HG03196 (cell line): Measurements from ENCODE around the gene LILRB1.
"Not testable (repeated sequence)": the region's sequence is repeated elsewhere in the genome, so short reads cannot be mapped to it uniquely, and the experiment has no call there.

Source experiments
- ATAC-seq: cut with Tn5 transposase; IDR thresholded peaks from one replicate; pipeline ENCODE4 v1.9.1; 2021; ENCODE audit not compliant: unreplicated experiment

Gene LILRB1

GRCh38 chr19:54624934-54625730, 5.2 kb upstream of the LILRB1 start:
- peak; percentile 41 for ATAC-seq

- no peak for ATAC-seq
These were observed 3.5 kb upstream of the LILRB1 start for GRCh38 chr19:54626757-54627156.

- ATAC-seq, result not testable (repeated sequence)
These were observed 2.4 kb upstream of the LILRB1 start for GRCh38 chr19:54627912-54628311.

DNA sequence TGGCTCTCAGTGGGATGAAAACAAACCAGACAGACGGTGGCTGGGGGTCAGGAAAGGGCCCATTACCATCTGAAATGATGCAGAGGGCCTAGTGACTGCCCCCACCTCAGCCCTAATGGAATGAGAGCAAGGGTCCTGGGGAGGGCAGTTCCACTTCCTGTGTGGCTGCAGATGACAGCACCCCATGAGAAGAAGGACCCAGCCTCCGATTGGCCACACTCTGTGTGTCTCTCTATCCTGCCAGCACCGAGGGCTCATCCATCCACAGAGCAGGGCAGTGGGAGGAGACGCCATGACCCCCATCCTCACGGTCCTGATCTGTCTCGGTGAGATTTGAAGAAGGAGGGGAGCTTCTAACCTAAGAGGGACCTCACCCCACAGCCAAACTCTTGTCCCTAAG, 498 bp downstream of the LILRB1 start:
- ATAC-seq, result no peak

GRCh38 chr19:54631489-54632337, 1.4 kb downstream of the LILRB1 start:
- not testable (repeated sequence) for ATAC-seq

DNA sequence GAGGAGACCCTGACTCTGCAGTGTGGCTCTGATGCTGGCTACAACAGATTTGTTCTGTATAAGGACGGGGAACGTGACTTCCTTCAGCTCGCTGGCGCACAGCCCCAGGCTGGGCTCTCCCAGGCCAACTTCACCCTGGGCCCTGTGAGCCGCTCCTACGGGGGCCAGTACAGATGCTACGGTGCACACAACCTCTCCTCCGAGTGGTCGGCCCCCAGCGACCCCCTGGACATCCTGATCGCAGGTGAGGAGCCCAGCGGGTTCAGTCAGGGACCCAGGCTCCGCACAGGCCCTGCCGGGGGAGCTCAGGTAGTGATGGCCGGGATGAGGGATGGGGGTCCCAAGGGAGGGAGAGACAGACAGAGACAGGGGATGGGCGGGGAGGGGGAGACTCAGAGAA, 2.2 kb downstream of the LILRB1 start:
- ATAC-seq, result not testable (repeated sequence)

DNA sequence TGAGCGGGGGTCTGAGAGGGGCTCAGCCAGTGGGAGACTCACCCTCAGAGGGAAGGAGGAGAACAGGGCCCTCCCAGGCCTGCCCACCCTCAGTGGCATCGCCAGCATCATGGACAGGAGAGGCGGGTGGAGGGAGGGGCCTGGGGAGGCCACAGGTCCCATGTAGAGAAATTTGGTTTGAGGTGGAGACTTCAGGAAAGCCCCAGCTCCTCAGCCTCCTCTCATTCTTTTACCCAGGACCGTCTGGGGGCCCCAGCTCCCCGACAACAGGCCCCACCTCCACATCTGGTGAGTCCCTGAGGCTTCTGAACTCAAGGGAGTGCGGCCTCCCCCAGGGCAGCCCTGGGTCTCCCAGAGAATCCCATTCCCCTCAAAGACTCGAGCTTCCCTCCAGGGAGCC, 3.1 kb downstream of the LILRB1 start:
- ATAC-seq, result no peak

DNA sequence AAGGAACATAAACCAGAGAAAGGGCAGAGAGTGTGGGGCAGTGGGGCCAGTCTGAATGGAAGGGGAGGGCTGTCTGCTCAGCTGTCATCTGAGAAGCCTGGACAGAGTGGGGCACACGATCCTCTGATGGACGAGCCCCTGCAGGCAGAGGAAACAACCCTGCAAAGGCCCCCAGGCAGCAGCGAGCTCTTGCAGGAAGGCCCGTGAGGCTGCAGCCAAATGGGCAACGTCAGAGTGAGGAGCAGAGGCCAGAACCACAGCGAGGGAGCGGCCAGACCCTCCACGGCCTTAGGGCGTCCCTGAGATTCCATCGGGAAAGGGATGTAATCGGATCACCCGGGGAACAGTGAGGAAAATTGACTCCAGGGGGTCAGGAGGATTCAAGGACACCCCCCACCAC, 5.8 kb downstream of the LILRB1 start:
- not testable (repeated sequence) for ATAC-seq

DNA sequence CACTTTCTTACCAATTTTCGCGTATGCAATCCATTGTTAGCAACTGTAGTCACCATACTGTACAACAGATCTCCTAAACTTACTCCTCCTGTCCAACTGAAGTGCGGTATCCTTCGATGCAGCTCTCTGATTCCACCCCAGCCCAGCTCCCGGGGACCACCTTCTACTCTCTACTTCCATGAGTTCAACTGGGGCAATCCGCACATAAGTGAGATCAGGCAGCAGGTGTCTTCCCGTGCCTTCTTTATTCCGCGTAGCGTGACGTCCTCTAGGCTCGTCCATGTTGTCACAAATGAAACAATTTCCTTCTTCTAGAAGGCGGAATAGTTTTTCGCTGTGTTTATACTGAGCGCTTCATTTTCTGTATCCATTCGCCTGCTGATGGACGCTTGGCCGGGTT, 8.4 kb downstream of the LILRB1 start:
- ATAC-seq, result no peak

DNA sequence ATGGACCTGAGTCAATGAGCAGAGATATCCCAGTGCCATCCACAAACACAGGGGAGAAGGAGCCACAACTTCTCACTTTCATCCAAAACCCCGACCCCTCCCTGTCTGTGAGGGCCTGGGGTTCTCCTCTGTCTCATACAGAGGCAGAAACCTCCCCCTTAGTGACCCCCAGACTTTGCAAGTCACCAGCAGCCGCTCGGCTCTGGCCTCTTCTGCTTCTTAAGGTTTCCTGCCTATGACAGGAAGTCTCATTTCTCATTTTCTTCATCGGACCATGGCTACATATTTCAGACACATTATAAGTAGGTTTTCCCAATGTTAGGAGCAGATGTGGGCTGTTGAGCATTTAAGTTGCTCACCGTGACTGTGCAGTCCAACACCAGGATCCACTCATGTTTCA, 12.7 kb downstream of the LILRB1 start:
- ATAC-seq, result not testable (repeated sequence)

DNA sequence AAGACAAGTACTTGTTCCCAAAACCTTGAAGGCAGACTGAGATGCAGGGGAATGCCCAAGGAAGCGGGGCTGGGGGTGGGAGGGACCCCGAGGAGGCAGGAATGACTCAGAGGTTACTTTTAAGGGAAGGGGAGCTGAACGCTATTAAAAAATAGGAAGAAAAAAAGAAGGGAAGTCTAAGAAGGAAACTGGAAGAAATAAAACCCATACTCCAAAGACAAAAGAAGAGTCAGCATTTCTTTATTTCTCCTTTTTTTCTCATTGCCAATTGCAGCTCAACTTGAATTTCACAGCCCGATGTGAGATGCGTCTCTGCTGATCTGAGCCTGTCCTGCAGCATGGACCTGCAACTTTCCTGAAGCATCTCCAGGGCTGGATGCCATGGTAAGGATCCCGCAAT, 13.3 kb downstream of the LILRB1 start:
- ATAC-seq, result not testable (repeated sequence)

DNA sequence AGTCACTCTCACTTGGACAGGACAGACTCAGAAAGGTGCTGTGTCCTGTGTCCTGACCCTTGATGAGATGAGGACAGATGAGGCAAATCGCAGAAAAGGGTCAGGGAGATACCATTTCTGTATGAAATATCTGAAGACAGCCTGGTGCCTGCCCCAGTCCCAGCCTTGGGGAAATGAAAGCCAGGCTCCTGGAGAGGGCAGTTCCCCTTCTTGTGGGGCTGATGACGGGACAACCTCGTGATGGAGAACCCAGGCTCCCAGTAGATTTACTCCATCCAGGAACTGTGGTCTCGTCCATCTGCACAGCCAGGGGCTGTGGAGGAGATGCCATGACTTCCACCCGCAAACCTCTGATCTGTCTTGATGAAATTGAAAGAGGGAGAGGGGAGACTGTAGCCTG, 13.8 kb downstream of the LILRB1 start:
- ATAC-seq, result no peak

- no peak for ATAC-seq
These were observed 16.1 kb downstream of the LILRB1 start for GRCh38 chr19:54646331-54646841.

DNA sequence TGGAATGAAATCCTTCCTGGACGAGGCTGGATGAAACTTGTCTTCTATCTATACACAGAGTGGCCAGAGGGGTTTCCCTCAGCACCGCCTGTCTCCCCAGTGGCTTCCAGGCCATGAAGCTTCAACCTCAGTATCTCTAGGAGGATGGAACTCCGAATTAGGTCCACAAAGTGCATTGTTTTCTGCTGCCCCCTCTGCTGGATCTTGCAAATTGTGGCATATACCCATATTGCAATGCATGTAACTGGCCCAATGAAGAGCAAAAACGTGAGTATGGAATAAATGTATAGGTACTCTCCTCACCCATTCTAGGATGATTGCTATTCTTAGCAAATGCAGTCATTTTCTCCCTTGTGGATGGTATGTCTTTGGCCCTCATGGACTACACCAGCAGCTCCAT, 17.8 kb downstream of the LILRB1 start:
- no peak for ATAC-seq

GRCh38 chr19:54650108-54650655, 19.9 kb downstream of the LILRB1 start:
- ATAC-seq, result no peak

GRCh38 chr19:54653181-54653809, 23.0 kb downstream of the LILRB1 start:
- no peak for ATAC-seq

- no peak for ATAC-seq
These were observed 24.4 kb downstream of the LILRB1 start for GRCh38 chr19:54654447-54655321.

- no peak for ATAC-seq
These were observed 29.0 kb downstream of the LILRB1 start for GRCh38 chr19:54659300-54659699.

GRCh38 chr19:54660306-54660705, 30.0 kb downstream of the LILRB1 start:
- no peak for ATAC-seq

- peak; percentile 35 for ATAC-seq
These were observed 30.7 kb downstream of the LILRB1 start for GRCh38 chr19:54660964-54661363.
